Hepatic stellate cell (primary cell): Measurements from ENCODE around the gene UBE2E1.

Experiments
- DNase-seq: peaks from one replicate; pipeline ENCODE4 v3.0.0; 2011; ENCODE audit warnings: low spot score

Gene UBE2E1

DNA sequence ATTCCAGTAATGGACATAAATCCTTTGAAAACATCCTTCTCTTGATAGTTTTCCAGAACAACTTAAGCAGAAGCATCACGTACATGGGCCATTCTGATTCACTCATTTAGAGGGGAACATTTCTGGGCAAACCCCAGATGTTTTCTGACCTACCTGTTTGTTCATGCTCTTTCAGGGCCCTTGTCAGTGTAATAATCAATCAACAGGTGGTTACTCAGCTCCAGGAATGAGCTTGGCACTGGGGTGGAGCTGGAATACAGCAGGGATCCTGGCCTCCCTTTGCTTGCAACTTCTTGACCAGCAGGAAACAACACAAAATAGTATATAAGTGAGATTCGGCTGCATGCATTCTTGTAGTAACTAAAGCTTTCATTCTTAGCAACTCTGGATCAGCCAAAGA is 9.2 kb upstream of the UBE2E1 start:
- DNase-seq, result no peak

DNA sequence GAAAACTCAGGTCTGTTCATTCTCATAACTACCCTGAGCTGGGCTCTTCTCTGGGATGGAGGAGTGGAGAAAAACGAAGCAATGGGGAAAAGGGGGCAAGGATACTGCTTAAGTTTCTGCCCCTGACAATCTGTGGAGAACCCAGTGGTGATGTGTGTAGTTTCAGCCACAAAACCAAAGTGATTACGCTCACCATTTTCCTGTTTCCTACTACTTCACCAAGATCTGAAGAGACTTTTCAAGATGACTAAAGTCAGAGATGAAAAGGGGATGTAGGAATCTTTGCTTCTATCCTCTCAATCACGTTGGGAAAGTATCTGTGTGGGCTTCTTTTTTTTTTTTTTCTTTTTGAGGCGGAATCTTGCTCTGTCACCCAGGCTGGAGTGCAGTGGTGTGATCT is 8.3 kb upstream of the UBE2E1 start:
- no peak for DNase-seq

DNA sequence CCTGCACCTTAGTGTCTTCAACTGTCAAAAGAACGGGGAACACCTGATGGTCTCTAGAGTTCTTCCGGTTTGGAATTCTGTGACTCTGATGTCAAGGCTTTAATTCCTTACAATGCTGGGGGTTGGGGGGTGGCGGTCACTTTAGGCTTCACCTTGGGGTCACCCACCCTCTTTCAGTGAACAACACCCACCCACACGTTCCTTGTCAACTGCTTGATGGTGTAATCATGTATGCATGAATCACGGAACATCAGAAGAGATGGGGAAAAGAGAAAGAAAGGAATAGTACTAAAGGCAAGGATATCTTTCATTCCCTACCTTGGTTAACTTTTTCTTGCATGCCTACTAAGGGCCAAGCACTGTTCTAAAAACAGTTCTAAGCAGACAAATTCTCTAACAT is 7.3 kb upstream of the UBE2E1 start:
- DNase-seq, result no peak

DNA sequence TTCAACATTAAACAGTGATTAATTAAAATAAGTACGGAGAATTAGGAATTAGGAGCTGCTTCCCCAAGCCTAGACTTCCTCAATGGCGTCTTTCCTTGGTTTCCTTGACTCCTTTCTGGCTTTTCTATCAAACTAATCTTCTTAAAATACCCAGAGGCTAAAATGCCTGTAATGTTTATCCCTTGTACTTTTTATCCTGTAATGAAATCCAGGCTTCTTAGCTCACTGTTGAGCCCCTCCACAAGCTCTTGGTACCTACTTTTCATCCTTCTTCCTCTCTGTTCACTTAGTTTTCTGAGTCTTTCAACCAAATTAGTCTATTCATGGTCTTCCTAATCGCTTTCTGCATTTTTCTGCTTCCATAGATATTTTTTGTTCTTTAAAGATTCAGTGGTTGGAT is 6.9 kb upstream of the UBE2E1 start:
- no peak for DNase-seq

DNA sequence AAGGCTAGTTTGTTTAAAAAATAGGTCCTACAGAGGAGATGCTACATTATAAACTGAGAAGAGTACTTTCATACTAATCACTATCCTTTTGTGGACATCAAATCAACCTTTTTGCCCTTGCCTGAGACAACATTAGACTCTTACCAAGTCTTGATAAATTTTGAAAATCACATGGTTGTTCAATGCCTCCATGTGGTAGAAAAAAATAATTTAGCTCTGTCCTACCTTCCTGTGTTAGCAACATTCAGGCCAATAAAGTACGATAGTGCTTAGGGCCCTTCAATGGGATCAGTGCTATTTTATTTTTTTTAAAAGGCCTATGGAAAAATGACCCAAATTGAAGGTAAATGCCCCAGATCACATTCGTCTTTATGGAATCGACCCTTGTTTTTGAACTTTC is 5.0 kb upstream of the UBE2E1 start:
- DNase-seq, result no peak

DNA sequence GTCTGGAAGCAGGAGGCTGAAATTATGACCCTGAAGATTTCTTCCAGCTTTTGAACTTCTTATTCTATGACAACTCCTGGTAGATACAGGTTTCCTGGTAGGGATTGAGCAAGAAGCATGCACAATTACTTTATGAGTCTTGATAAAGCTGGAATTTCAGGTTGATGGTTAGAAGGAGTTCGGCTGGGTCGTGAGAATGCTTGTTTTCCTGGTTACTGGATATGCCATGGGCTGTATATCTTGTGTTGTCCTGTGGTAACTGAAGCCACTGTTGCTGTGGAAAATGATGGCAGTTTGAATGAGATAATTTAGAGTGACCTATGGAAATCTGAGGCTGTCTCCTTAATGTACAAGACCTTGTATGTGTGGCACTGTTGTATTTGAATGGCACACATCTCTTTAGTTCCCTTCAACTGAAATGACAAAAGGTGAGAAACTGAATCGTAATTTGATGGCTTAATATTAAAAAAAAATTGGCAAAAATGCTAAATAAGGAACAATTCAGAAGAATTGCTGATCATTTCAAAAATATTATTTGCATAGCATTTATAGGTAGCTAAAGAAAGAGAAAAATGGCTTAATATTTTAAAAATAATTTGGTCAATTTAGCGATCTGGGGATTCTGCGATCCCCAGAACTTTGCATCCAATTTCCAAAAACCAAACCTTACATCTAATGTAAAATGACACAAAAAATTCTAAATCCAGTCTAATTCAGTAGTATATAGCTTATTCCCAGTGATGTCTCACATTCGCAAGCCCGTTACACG is 1.1 kb upstream of the UBE2E1 start:
- no peak for DNase-seq

DNA sequence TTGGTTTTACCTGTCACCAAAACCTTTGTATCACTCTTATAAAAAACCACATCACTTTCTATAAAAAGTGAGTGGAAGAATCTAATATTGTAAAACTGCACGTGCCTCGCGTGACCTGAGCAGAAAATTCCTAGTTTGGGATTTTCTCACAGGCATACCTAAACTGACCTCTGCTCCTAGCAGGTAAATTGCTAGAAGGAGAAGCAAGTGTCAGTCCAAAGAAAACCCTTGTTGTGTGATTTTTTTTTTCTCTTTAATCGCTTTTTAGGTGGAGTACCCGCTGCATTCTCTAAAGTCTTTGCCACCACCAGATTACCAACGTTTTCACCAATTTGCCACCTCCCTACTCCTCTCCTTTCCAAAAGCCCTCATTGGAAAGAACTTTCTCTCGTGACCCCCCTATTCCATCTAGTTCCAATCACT is 534 bp upstream of the UBE2E1 start:
- no peak for DNase-seq

DNA sequence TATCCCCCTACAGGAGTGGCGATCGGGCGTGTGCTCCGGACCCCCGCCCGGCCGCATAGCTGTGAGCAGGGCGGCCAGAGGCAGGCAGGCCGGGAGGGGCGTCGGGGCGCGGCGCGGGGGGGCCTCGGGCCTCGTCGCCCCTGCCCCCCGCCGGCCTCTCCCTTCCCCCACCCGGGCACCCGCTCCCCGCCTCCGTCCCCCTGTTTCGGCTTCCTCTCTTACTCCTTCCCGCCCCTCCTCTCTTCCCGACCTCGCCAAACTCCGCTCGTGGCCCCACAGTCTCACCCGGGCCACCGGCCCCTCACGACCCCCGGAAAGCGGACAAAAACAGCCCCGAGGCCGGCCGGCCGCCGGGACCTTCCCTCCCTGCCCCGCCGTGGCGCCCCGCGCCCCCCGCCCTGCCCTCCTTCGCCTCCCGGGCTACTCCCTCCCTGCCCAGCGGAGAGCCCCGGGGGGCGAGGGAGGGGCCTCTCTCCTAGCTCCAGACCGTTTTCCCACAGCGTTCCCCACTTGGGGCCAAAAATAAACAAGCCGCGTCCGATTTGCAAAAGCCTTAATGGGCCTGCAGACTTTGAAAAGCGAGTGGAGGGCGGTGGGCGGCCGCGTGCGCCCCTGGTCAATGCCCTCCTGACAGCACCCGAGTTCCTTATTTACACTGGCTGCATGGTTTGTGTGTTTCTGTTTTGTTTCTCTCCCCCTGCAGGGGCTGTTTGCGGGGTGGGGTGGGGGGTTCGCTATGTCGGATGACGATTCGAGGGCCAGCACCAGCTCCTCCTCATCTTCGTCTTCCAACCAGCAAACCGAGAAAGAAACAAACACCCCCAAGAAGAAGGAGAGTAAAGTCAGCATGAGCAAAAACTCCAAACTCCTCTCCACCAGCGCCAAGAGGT is 1.0 kb downstream of the UBE2E1 start:
- peak; percentile 29 for DNase-seq

DNA sequence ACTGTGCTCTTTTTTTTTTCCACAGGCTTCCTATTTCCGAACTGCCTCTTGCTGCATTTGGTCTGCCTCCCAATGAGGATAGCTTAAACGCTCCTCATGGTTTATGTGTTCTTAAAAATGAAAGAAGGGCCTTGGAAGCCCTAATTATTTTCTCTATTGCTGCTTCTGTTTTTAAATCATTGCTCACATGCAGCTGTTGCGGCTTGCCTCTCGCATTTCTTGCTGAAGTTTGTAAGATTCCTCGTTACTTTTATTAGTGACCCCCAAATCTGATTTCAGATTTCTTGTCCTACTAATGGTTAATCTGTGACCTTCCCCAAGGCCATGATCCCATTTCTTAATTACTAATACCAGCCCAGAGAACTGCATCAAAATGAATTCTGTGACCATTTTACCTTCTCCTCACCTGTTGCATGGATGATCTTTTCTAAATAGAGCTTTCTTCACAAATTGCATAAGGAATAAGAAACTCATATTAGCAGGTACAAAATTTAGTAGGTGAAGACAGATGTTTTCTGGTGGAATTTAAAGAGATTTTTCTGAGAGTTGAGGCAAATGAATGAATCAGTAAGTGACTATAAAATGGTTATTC is 1.8 kb downstream of the UBE2E1 start:
- DNase-seq, result peak; percentile 54

DNA sequence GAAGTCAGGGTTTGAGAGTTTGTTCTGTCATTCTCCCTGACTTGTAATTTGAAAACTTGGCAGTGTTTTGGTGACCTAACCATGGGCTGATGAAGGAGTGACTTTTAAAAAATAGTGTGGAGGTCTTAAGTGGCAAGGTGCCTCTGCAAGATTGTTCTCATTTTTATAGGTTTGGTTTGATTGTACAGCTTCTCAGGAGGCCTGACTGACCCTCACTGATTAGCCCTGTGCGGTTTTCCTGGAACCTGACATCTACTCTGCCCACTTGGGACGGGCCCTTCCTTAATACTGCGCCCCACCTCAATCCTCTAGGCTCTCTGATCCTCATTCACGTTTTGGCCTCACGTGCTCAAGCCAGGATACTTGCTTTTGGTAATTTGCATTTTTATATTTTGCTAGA is 2.8 kb downstream of the UBE2E1 start:
- DNase-seq, result no peak

DNA sequence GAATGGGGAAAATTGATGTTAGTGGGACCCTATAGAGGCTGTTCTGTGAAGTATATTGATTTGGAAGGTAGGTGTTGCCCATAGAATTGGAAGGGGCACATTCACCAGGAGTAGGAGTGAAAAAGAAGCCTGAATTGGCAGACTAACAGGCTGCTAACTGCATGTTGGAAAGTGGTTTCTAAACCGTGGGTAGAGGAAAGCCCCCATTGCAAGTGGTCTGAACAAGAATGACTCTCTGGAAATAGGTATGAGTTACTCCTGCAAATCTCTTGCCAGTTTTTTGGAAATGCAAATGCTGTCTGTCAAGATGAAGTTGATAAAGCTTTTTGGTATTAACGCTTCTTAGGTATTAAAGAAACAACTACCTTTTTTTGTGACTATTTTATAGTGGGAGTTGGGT is 3.5 kb downstream of the UBE2E1 start:
- DNase-seq, result no peak

DNA sequence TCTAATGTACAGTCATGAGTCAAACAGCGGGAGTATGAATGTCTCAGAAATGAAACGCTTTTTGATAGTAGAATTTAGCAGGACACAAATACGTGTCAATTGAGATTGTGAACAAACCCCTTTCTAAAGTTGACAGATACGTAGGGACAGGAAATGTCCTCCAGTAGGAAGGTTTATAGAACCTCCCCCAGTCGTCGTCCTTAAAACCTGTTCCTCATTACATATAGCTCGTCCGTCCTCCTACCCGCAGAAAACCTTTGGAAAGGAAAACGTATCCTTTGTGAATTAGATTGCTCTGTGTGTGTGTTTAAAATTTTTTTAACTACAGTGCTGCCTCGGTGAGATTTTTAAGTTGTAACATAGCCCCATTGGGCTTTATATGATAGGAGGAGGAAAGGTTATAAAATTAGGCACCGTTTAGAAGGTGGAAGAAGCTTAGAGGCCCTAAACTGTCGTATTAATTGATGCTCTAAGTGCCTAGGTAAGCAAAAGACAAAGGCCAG is 4.1 kb downstream of the UBE2E1 start:
- no peak for DNase-seq

DNA sequence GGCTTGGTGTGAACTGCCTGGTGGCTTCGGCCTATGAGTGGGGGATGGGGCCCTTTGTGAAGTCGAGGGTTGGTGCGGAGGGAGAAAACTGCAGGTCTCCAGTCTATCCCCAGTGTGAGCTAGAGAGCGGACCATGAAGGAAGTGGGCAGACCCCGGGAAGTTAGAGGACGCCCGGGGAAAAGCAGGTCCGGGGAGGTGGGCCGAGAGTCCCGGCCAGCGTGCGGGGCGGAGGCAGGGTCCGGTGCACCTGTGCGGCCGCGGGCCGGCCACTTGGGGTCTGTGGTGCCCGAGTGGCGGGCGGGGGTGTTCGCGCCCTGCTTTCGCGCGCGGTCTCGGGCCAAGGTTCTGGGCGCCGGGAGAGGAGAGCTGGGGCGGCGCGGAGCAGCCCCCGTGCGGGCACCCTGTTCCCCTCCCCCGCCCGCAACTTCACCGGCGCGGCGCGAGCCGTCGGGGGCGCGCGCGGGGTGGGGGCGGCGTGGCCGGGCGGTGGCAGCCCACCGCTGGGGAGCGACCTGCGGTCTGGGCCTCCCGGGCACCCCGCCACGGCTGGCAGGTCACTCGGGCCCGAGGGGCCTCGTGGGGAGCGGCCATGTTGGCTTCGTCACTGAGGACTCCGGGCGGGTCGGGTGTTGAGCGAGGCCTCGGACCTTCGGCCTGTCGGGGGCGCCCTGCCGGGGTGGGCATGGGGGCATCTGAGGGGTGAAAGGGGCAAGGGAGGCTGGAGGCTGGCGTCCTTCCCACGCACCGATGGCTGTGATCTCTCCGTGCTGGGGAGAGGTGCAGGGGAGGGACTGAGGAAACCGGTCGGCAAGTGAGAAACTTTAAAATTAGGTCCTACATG is 4.8 kb downstream of the UBE2E1 start:
- DNase-seq, result peak; percentile 70

DNA sequence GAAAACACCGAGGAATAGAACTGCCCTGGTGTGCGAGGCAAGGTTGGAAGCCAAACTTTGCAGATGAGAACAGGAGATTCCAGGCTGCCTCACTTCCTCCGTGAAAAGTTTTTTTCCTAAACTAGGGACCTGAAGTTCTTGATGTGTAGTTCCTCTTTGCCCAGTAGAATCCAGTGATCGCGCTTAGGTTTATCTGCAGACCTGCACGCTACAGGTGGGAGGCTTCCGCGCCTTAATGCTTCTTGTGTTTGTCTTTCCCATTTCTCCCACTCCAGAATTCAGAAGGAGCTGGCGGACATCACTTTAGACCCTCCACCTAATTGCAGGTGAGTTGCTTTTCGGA is 5.4 kb downstream of the UBE2E1 start:
- DNase-seq, result no peak

DNA sequence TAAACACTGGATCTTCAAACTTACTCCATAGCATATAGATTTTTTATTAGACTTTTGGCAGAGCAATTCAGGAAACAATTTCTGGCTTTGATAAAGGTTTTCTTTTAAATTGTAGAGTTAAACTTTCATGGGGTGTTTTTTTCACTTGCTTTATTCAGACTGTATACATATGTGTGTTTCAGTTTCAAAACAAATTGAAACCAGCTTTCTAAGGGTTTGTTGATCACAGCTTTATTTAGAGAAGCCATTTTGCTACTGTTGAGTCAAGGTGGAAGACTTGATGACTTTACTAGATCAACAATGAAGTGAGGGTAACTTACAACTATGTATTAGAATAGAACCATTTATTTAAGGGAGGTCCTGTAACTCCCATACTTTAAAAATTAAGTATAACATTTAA is 6.2 kb downstream of the UBE2E1 start:
- DNase-seq, result no peak

DNA sequence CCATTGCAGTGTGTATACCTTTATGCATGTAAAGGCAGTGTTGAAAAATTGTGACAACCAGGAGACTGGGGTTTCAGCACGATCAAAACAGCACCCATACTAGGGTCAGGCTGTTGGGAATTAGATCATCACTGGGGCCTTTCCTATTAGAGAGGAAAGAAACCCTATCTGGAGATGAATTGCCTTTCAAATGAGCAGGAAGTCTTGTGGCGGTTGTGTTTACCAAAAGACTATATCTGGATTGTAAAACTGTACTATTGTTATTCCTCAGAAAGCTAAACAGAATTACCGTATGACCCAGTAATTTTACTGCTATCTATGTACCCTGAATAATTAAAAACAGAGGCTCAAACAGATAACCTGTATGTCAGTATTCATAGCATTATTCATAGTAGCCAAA is 10.1 kb downstream of the UBE2E1 start:
- no peak for DNase-seq

DNA sequence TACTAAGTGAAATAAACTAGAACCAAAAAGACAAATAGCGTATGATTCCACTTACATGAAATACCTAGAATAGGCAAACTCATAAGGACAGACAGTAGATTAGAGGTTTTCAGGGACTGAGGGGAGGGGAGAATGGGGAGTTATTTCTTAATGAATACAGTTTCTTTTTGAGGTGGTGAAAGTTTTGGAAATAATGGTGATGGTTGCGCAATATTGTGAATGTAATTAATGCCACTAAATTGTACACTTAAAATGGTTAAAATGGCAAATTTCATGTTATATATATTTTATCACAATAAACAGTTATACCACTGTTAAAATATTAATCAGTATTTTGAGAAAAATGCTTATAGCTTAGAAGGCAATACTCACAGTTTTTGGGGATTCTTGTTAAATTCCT is 11.0 kb downstream of the UBE2E1 start:
- no peak for DNase-seq

DNA sequence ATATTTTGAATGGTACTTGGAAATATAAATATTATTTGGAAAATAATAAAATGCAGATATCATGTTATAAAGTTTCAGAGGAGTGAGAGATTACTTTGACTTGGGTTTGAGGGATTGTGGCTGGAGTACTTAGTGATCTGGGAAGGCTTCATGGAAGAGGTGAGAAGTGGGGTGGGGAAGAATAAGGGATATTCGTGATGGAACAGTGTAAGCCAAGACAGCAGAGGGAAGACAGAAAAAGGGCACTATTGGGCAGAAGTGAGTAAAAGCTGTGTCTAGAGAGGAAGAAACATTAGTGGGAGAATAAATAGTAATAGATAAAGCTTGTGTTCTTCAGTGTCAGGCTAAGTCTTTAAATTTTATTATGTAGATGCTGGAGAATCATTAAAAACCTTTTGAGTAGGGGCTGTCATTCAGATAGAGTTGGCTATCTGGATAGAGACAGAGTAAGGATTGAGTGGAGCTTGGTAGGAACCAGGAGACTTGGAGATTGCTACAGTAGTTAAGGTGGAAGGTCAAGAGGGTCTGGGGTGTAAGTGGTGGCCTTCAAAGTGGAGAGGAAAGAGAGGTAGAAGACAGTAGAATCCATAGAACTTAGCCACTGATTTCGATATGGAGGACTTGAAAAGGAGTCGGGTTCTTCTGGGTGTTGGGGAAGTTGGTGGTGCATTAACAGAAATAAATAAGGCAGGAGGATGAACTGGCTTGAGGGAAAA is 11.9 kb downstream of the UBE2E1 start:
- DNase-seq, result no peak

DNA sequence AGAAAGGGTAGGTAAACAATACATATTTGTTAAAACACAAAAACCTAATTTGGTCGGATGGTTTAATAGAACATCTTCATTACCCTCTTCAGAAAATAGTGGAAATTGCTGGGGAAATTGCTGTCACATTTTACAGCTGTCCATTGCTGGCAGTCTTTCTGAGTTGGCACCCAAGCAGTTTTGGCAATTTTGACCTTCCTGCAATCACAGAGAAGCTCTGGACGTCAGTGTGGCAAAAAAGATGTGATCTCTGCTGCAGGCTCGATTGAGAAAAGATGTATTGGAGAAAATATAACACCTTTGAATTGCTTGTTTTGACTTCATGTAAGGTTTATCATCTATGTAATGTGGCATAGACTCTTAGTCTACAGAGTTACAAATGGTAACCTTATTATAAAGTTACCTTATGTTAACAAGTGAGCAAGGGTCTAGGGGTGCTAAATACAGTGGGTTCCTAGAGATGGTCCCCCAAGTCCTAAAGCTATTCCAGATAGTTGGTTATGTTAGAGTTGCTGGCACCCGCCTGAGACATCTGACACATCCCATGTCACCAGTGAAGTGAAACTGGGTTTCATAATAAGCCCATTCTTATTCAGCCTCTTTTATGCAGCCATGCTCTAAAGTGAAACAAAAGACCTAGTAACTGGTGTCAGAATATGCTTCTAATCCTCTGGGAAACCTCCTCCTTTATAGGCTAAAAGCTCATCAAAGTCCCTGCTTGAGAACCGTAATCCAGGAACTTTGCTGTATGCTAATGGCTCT is 14.0 kb downstream of the UBE2E1 start:
- DNase-seq, result no peak

DNA sequence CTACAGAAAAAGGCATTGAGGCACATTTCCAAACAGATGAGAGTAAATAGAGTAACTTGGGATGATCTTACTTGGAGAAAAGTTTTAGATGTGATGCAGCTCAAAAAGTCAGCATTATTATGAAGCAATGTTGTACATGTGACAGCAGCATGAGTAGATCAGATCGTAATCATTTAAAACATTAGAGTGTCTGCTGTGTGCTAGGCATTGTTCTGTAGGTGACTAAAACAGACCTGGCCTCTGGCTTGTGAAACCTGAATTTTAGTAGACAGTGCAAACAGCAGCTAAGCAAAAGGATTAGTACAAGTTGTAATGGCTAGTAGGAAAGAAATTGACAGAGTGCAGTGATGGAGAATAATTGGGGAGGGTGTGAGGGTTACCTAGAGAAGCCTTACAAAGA is 15.1 kb downstream of the UBE2E1 start:
- DNase-seq, result no peak

DNA sequence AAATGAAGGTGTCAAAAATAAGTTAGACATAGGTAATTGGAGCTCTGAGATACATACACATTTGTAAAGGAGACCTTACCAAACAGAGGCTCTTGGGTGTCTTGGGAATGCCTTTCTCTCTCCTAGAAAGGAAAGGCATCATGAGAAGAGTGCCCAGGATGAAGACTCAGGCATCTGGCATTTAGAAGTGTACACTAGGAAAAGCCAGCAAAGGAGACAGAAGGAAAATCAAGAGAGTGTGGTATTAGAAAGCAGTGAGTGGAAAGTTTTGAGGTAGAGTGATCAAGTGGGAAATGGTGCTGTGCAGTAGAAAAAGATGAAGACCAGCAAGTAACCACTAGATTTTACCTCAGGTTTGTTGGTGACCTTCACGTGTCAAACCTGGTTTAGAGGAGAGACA is 16.1 kb downstream of the UBE2E1 start:
- DNase-seq, result no peak
